ENCODE data around the gene PLGRKT.

- TF ChIP-seq CTCF (IDR thresholded peaks at IDR 0.05) (no peak), POLR2A (IDR thresholded peaks at IDR 0.05) (no peak), EP300 (IDR thresholded peaks at IDR 0.05) (no peak)
Measured at GRCh38 chr9:5326187-5326586, 111.5 kb downstream of the PLGRKT start.
